OCI-LY7 (cell line): ENCODE measurements around the gene ABHD15. TPM values are rescaled to one million over a fixed set of nuclear protein-coding genes. Genes with fewer than 3 reads are reported as not detected.
A peak's percentile ranks its signal among the peaks of the same experiment; 100 is the strongest.

Source experiments
- BruUV-seq: library from RNA; stranded (reverse); fragments of 400-500 nt; replicated peaks from 2 replicates; lab custom pipeline; 2021; lab: Mats Ljungman, UMichigan
- CTCF ChIA-PET: fragments of 300-600 bp; sonication (Branson Sonifier 250); formaldehyde crosslinking; loops from one replicate; lab custom pipeline; 2022; ENCODE audit warnings: antibody characterized with exemption; ENCODE audit not compliant: unreplicated experiment; lab: Charles Lee
- POLR2A ChIA-PET: fragments of 300-600 bp; sonication (Branson Sonifier 250); formaldehyde crosslinking; loops from one replicate; lab custom pipeline; 2022; ENCODE audit warnings: antibody characterized with exemption; lab: Charles Lee
- DNase-seq: peaks from one replicate; pipeline ENCODE4 v3.0.0-alpha.2; 2015; ENCODE audit warnings: low spot score
- H2AFZ ChIP-seq: fragments of 200-600 bp; sonication (generic), shearing (Covaris generic); 2 replicates; pipeline ENCODE4 v1.6.1; 2014; ENCODE audit warnings: mild to moderate bottlenecking, antibody characterized with exemption, low read length, moderate library complexity
- H3K27ac ChIP-seq: fragments of 200-600 bp; sonication (generic); 2 replicates; pipeline ENCODE4 v1.5.1; 2014; ENCODE audit warnings: mixed run types, low read depth, mild to moderate bottlenecking, moderate library complexity, low read length, inconsistent platforms; ENCODE audit not compliant: poor library complexity, severe bottlenecking
- H3K36me3 ChIP-seq: fragments of 200-600 bp; sonication (generic); 2 replicates; pipeline ENCODE4 v1.6.1; 2014; ENCODE audit warnings: mild to moderate bottlenecking, antibody characterized with exemption, low read length, moderate library complexity, mixed read lengths; ENCODE audit not compliant: insufficient read depth
- H3K4me1 ChIP-seq: fragments of 200-600 bp; sonication (generic); 2 replicates; pipeline ENCODE4 v1.5.1; 2014; ENCODE audit warnings: mild to moderate bottlenecking, low read length; ENCODE audit not compliant: insufficient read depth, poor library complexity, severe bottlenecking
- H3K4me2 ChIP-seq: fragments of 200-600 bp; sonication (generic); 2 replicates; pipeline ENCODE4 v1.6.1; 2014; ENCODE audit warnings: mild to moderate bottlenecking, low read length
- H3K4me3 ChIP-seq: fragments of 200-600 bp; sonication (generic); 2 replicates; pipeline ENCODE4 v1.5.1; 2014; ENCODE audit warnings: mild to moderate bottlenecking, low read depth, low read length; ENCODE audit not compliant: poor library complexity, severe bottlenecking
- H3K79me2 ChIP-seq: fragments of 200-600 bp; sonication (generic); 2 replicates; pipeline ENCODE4 v1.6.1; 2016; ENCODE audit warnings: low read depth, mild to moderate bottlenecking, low read length, moderate library complexity, mixed read lengths; ENCODE audit not compliant: insufficient read depth
- H3K9me2 ChIP-seq: fragments of 200-600 bp; sonication (generic); 2 replicates; pipeline ENCODE4 v1.6.1; 2016; ENCODE audit warnings: mild to moderate bottlenecking, low read length, mixed read lengths; ENCODE audit not compliant: insufficient read depth
- H3K9me3 ChIP-seq: fragments of 200-600 bp; sonication (generic); 2 replicates; pipeline ENCODE4 v1.6.1; 2014; ENCODE audit warnings: mild to moderate bottlenecking, mixed run types, low read length, mixed read lengths
- H4K20me1 ChIP-seq: fragments of 200-600 bp; sonication (generic); 2 replicates; pipeline ENCODE4 v1.6.1; 2014; ENCODE audit warnings: mild to moderate bottlenecking, antibody characterized with exemption, low read length, moderate library complexity, mixed read lengths; ENCODE audit not compliant: insufficient read depth
- EZH2phosphoT487 ChIP-seq: fragments of 200-600 bp; sonication (generic); IDR thresholded peaks from 2 replicates; pipeline ENCODE4 v1.6.1; 2018; ENCODE audit warnings: low read depth, borderline replicate concordance, mild to moderate bottlenecking, mixed run types, antibody characterized with exemption, low read length, moderate library complexity, mixed read lengths
- intact Hi-C: fragments of 100-400 bp; cut with micrococcal nuclease; formaldehyde crosslinking; loops from one replicate; pipeline ENCODE4 v1.10.0; 2022; ENCODE audit not compliant: unreplicated experiment
- total RNA-seq, 2 experiments: library from RNA; depleted of rRNA in 1 of 2; stranded (reverse); fragments of >200 nt in 1 of 2; shearing (Covaris generic) in 1 of 2; gene quantifications; 2 replicates each; pipeline ENCODE4 v1.2.3, GENCODE V29; 2014 to 2022
- TF ChIP-seq, protein P1 (sequence below): fragments of 200-600 bp; sonication (generic); conservative IDR thresholded peaks from 2 replicates; pipeline ENCODE4 v1.5.1; 2014; ENCODE audit warnings: mild to moderate bottlenecking, antibody characterized with exemption, low read length, moderate library complexity, mixed read lengths

Gene ABHD15
- total RNA-seq, 2 experiments from 2014 or later: 8.5 to 15.3 TPM

DNA sequence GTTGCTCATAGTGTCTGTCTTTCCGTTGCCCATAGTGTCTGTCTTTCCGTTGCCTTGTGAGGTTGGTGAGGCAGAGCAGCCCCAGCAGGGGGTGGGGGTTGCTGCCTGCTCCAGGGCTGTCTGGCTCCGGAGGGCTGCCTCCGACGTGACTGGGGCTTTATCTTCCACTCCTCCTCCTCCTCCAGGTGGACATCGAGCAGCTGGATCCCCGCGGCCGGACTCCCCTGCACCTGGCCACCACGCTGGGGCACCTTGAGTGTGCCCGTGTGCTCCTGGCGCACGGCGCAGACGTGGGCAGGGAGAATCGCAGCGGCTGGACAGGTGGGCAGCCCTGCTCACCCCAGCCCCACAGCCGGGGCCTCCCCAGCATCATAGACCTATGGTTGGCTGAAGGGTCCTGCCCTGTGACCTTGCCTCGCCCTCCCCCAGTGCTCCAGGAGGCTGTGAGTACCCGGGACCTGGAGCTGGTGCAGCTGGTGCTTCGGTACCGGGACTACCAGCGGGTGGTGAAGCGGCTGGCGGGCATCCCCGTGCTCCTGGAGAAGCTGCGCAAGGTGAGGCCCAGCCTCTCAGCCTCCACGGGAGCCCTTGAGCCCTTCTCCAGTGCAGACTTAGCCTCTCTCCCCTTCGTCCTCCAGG lies 40.8 kb upstream of the ABHD15 start:
- Histone ChIP-seq H3K27ac (no peak overlapping the region), H4K20me1 (no peaks in the 10 kb centered on the region), H3K4me3 (no peak overlapping the region), H3K9me2 (no peaks in the 10 kb centered on the region), H3K36me3 (peaks cover 5% of the 10 kb centered on the region; the same call in 1 of the 2 replicates), H3K4me2 (no peak overlapping the region), H3K4me1 (peaks cover 14% of the 10 kb centered on the region), H3K79me2 (0 out of 2 replicates have a peak, but pooled peaks cover 6% of the 10 kb centered on the region), H3K9me3 (no peaks in the 10 kb centered on the region), H2AFZ (no peak overlapping the region)
- no peak for DNase-seq
- BruUV-seq: no TSS peak
- intact Hi-C loops: no loop called here
- TF ChIP-seq, protein P1, sequence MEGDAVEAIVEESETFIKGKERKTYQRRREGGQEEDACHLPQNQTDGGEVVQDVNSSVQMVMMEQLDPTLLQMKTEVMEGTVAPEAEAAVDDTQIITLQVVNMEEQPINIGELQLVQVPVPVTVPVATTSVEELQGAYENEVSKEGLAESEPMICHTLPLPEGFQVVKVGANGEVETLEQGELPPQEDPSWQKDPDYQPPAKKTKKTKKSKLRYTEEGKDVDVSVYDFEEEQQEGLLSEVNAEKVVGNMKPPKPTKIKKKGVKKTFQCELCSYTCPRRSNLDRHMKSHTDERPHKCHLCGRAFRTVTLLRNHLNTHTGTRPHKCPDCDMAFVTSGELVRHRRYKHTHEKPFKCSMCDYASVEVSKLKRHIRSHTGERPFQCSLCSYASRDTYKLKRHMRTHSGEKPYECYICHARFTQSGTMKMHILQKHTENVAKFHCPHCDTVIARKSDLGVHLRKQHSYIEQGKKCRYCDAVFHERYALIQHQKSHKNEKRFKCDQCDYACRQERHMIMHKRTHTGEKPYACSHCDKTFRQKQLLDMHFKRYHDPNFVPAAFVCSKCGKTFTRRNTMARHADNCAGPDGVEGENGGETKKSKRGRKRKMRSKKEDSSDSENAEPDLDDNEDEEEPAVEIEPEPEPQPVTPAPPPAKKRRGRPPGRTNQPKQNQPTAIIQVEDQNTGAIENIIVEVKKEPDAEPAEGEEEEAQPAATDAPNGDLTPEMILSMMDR: no peak
- no peak for TF ChIP-seq EZH2phosphoT487
- ChIA-PET POLR2A (interaction anchor here (0.6 kb wide), 1 partner anchor 8 kb away, joined by 3 read pairs; no protein-coding TSS in a partner anchor), CTCF (no interaction called here)

DNA sequence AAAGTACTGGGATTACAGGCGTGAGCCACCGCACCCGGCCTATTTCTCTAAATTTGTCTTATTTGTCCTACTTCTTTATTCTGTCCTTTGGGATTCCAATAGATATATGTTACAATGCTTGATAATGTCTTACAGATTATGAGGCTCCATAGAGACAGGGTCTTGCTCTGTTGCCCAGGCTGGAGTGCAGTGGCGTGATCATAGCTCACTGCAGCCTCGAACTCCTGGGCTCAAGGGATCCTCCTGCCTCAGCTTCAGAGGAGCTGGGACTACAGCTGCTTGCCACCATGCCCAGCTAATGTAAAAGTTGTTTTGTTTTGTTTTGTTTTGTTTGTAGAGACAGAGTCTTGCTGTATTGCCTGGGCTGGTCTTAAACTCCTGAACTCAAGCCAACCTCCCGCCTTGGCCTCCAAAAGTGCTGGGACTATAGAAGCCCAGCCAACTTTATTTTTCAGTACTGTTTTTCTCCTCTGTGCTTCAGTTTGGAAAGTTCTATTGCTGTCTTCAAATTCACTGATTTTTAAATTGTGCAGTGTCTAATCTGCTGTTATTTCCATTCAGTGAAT lies 36.4 kb upstream of the ABHD15 start:
- no peaks in the 10 kb centered on the region for H3K36me3 ChIP-seq
- DNase-seq: no peak
- no peak overlapping the region for H2AFZ ChIP-seq
- TF ChIP-seq EZH2phosphoT487: no peak
- TF ChIP-seq, protein P1: no peak
- intact Hi-C loops: no loop called here
- no TSS peak for BruUV-seq
- H3K4me1 ChIP-seq: peaks cover 23% of the 10 kb centered on the region
- POLR2A ChIA-PET: no interaction called here
- no peaks in the 10 kb centered on the region for H3K9me3 ChIP-seq
- H4K20me1 ChIP-seq: no peaks in the 10 kb centered on the region
- no peak overlapping the region for H3K27ac ChIP-seq
- no peaks in the 10 kb centered on the region for H3K9me2 ChIP-seq
- H3K79me2 ChIP-seq: 0 out of 2 replicates have a peak, but pooled peaks cover 6% of the 10 kb centered on the region
- no peak overlapping the region for H3K4me3 ChIP-seq
- CTCF ChIA-PET: no interaction called here
- 0 out of 2 replicates have a peak overlapping the region, but pooled peaks have one; percentile 53 for H3K4me2 ChIP-seq
